IMR-90 (cell line): ENCODE results near the gene TULP4. TPM values are rescaled to one million over a fixed set of nuclear protein-coding genes. Genes with fewer than 3 reads are reported as not detected.

ENCODE experiments used
- ATAC-seq: fragments of 200-7000 bp; cut with Tn5 transposase; 2 replicates; pipeline ENCODE4 v1.9.1; 2020; ENCODE audit warnings: low read depth, mild to moderate bottlenecking, moderate library complexity
- BruUV-seq: library from RNA; stranded (reverse); fragments of 400-500 nt; replicated peaks from 2 replicates; lab custom pipeline; 2021; lab: Mats Ljungman, UMichigan
- CTCF ChIA-PET: fragments of 300-600 bp; formaldehyde crosslinking; extraction: SDS; loops from one replicate; lab custom pipeline; 2021; ENCODE audit warnings: antibody characterized with exemption; lab: Yijun Ruan, JAX
- POLR2A ChIA-PET: fragments of 300-600 bp; sonication (Branson Sonifier 250); formaldehyde crosslinking; loops from one replicate; lab custom pipeline; 2022; ENCODE audit warnings: antibody characterized with exemption; ENCODE audit not compliant: unreplicated experiment; lab: Charles Lee
- DNase-seq: peaks from one replicate; pipeline ENCODE4 v3.0.0; 2013
- H2AFZ ChIP-seq: replicated peaks from 2 replicates; pipeline ENCODE3; 2013; ENCODE audit warnings: low read length, mild to moderate bottlenecking; ENCODE audit not compliant: poor library complexity
- H2AK5ac ChIP-seq: 2 replicates; pipeline ENCODE4 v1.6.1; 2013; ENCODE audit warnings: low read depth, low read length, inconsistent platforms
- H2AK9ac ChIP-seq: replicated peaks from 2 replicates; pipeline ENCODE3; 2013; ENCODE audit warnings: mild to moderate bottlenecking, low read depth, low read length, moderate library complexity; ENCODE audit not compliant: poor library complexity
- H2BK120ac ChIP-seq: 2 replicates; pipeline ENCODE4 v1.6.1; 2013; ENCODE audit warnings: low read depth, low read length, inconsistent platforms
- H2BK15ac ChIP-seq: 3 replicates; pipeline ENCODE4 v1.6.1; 2013; ENCODE audit warnings: low read depth, low read length, inconsistent platforms
- H2BK20ac ChIP-seq: 2 replicates; pipeline ENCODE4 v1.6.1; 2013; ENCODE audit warnings: low read depth, mild to moderate bottlenecking, inconsistent platforms, low read length, moderate library complexity
- H2BK5ac ChIP-seq: 2 replicates; pipeline ENCODE4 v1.6.1; 2013; ENCODE audit warnings: mild to moderate bottlenecking, low read depth, low read length, inconsistent platforms; ENCODE audit not compliant: poor library complexity, severe bottlenecking
- H3K14ac ChIP-seq: replicated peaks from 2 replicates; pipeline ENCODE4 v1.6.1; 2013; ENCODE audit warnings: low read depth, low read length, inconsistent platforms
- H3K18ac ChIP-seq: 2 replicates; pipeline ENCODE4 v1.6.1; 2013; ENCODE audit warnings: low read depth, low read length, control low read depth
- H3K23ac ChIP-seq: 2 replicates; pipeline ENCODE4 v1.6.1; 2013; ENCODE audit warnings: low read depth, low read length, inconsistent platforms
- H3K27ac ChIP-seq: 2 replicates; pipeline ENCODE4 v1.5.1; 2013; ENCODE audit warnings: mild to moderate bottlenecking, control low read depth, low read length; ENCODE audit not compliant: insufficient read depth
- H3K27me3 ChIP-seq: 2 replicates; pipeline ENCODE4 v1.6.1; 2013; ENCODE audit warnings: low read length; ENCODE audit not compliant: control insufficient read depth, insufficient read depth
- H3K36me3 ChIP-seq: 2 replicates; pipeline ENCODE4 v1.6.1; 2013; ENCODE audit warnings: low read length, mixed read lengths; ENCODE audit not compliant: control insufficient read depth, insufficient read depth
- H3K4ac ChIP-seq: 2 replicates; pipeline ENCODE4 v1.6.1; 2013; ENCODE audit warnings: low read depth, low read length, inconsistent platforms
- H3K4me1 ChIP-seq: 2 replicates; pipeline ENCODE4 v1.6.1; 2013; ENCODE audit warnings: low read length, mixed read lengths; ENCODE audit not compliant: control insufficient read depth, insufficient read depth
- H3K4me2 ChIP-seq: 2 replicates; pipeline ENCODE4 v1.6.1; 2013; ENCODE audit warnings: low read depth, mild to moderate bottlenecking, control low read depth, low read length, moderate library complexity
- H3K4me3 ChIP-seq: 2 replicates; pipeline ENCODE4 v1.5.1; 2013; ENCODE audit warnings: low read depth, mild to moderate bottlenecking, control low read depth, low read length, moderate library complexity; ENCODE audit not compliant: insufficient read depth
- H3K56ac ChIP-seq: 2 replicates; pipeline ENCODE4 v1.6.1; 2013; ENCODE audit warnings: low read length, inconsistent platforms; ENCODE audit not compliant: insufficient read depth; ENCODE audit errors: extremely low read depth
- H3K79me1 ChIP-seq, 2 experiments: 2 replicates each; pipeline ENCODE4 v1.6.1; 2013; ENCODE audit warnings: low read length in 2 of 2, inconsistent platforms in 1 of 2, low read depth in 1 of 2
- H3K9ac ChIP-seq: 2 replicates; pipeline ENCODE4 v1.6.1; 2013; ENCODE audit warnings: low read depth, low read length, control low read depth
- H3K9me1 ChIP-seq: 2 replicates; pipeline ENCODE4 v1.6.1; 2013; ENCODE audit warnings: low read length, inconsistent platforms; ENCODE audit not compliant: insufficient read depth
- H3K9me3 ChIP-seq: 2 replicates; pipeline ENCODE4 v1.6.1; 2013; ENCODE audit warnings: low read length; ENCODE audit not compliant: control insufficient read depth, insufficient read depth
- H4K20me1 ChIP-seq: 2 replicates; pipeline ENCODE4 v1.6.1; 2013; ENCODE audit warnings: low read length, inconsistent platforms; ENCODE audit not compliant: insufficient read depth
- H4K5ac ChIP-seq: 2 replicates; pipeline ENCODE4 v1.6.1; 2013; ENCODE audit warnings: mild to moderate bottlenecking, low read depth, low read length, control low read depth
- H4K8ac ChIP-seq, 2 experiments: 2 replicates each; pipeline ENCODE4 v1.6.1; 2013; ENCODE audit warnings: low read depth in 2 of 2, low read length in 2 of 2, control low read depth in 1 of 2, inconsistent platforms in 1 of 2
- H4K91ac ChIP-seq: 2 replicates; pipeline ENCODE4 v1.6.1; 2013; ENCODE audit warnings: low read depth, low read length, inconsistent platforms; ENCODE audit not compliant: insufficient read depth
- BHLHE40 ChIP-seq: fragments of 150-350 bp; IDR thresholded peaks from 2 replicates; pipeline ENCODE4 v1.6.1; 2016; ENCODE audit warnings: mild to moderate bottlenecking, low read depth, low read length
- CEBPB ChIP-seq: IDR thresholded peaks from 2 replicates; pipeline ENCODE4 v1.6.1; 2012; ENCODE audit warnings: low read depth, low read length, improper control_type of control experiment
- CHD1 ChIP-seq: IDR thresholded peaks from 2 replicates; pipeline ENCODE4 v1.6.1; 2012; ENCODE audit warnings: low read depth, low read length, improper control_type of control experiment
- CTCF ChIP-seq: conservative IDR thresholded peaks from 2 replicates; pipeline ENCODE4 v1.5.1; 2012; ENCODE audit warnings: mild to moderate bottlenecking, low read depth, low read length, improper control_type of control experiment
- ELK1 ChIP-seq: fragments of 150-350 bp; IDR thresholded peaks from 2 replicates; pipeline ENCODE4 v1.6.1; 2016; ENCODE audit warnings: low read depth, mild to moderate bottlenecking, low read length, moderate library complexity, borderline replicate concordance
- FOS ChIP-seq: fragments of 150-350 bp; IDR thresholded peaks from 2 replicates; pipeline ENCODE4 v1.6.1; 2016; ENCODE audit warnings: low read depth, low read length
- MAFK ChIP-seq: IDR thresholded peaks from 2 replicates; pipeline ENCODE4 v1.6.1; 2012; ENCODE audit warnings: low read depth, low read length, improper control_type of control experiment
- MAZ ChIP-seq: IDR thresholded peaks from 2 replicates; pipeline ENCODE4 v1.6.1; 2012; ENCODE audit warnings: low read depth, mild to moderate bottlenecking, low read length, improper control_type of control experiment, moderate library complexity, borderline replicate concordance
- MXI1 ChIP-seq: IDR thresholded peaks from 2 replicates; pipeline ENCODE4 v1.6.1; 2012; ENCODE audit warnings: low read depth, mild to moderate bottlenecking, low read length, moderate library complexity, borderline replicate concordance
- NFE2L2 ChIP-seq: fragments of 150-350 bp; IDR thresholded peaks from 2 replicates; pipeline ENCODE4 v1.6.1; 2016; ENCODE audit warnings: low read depth, mild to moderate bottlenecking, low read length
- POLR2A ChIP-seq: IDR thresholded peaks from 2 replicates; pipeline ENCODE4 v1.6.1; 2012; ENCODE audit warnings: mild to moderate bottlenecking, low read depth, low read length
- RAD21 ChIP-seq: IDR thresholded peaks from 2 replicates; pipeline ENCODE4 v1.6.1; 2012; ENCODE audit warnings: low read length, improper control_type of control experiment
- RCOR1 ChIP-seq: IDR thresholded peaks from 2 replicates; pipeline ENCODE4 v1.6.1; 2012; ENCODE audit warnings: mild to moderate bottlenecking, low read length, improper control_type of control experiment; ENCODE audit not compliant: insufficient replicate concordance
- RFX5 ChIP-seq: IDR thresholded peaks from 2 replicates; pipeline ENCODE4 v1.8.0; 2012; ENCODE audit warnings: low read depth, mild to moderate bottlenecking, low read length, moderate library complexity
- SMC3 ChIP-seq: fragments of 150-350 bp; IDR thresholded peaks from 2 replicates; pipeline ENCODE4 v1.6.1; 2016; ENCODE audit warnings: low read depth, mild to moderate bottlenecking, antibody characterized with exemption, low read length, moderate library complexity
- USF2 ChIP-seq: fragments of 150-350 bp; IDR thresholded peaks from 2 replicates; pipeline ENCODE4 v1.6.1; 2017; ENCODE audit warnings: mild to moderate bottlenecking, antibody characterized with exemption, low read length, low read depth
- WGBS, 2 experiments: methylation state at CpG; one replicate each; pipeline versions ENCODE4 v1.1.5 to v1.1.7; 2013; ENCODE audit warnings: missing lambda C conversion rate in 2 of 2; ENCODE audit not compliant: insufficient read length in 1 of 2; ENCODE audit errors: extremely low coverage in 2 of 2; 5-methylcytosine and 5-hydroxymethylcytosine counted together
- dilution Hi-C: fragments of 300-500 bp; cut with HindIII; formaldehyde crosslinking; loops from one replicate; pipeline ENCODE4 v1.14.3; 2018; ENCODE audit warnings: low sequenced_read_pairs; ENCODE audit not compliant: unreplicated experiment
- in situ Hi-C: fragments of 300-500 bp; cut with MboI; formaldehyde crosslinking; loops from 3 replicates; pipeline ENCODE4 v1.14.3; 2019; ENCODE audit warnings: low sequenced_read_pairs, inconsistent platforms, mixed read lengths
- intact Hi-C: fragments of 100-400 bp; cut with micrococcal nuclease; formaldehyde crosslinking; loops from 2 replicates; pipeline ENCODE4 v1.10.0; 2022
- polyA plus RNA-seq, 3 experiments: library from polyadenylated mRNA; depleted of rRNA; stranded (reverse); fragments of >200 nt; gene quantifications; 2 replicates each; pipeline ENCODE4 v1.2.3, GENCODE V29; 2012; ENCODE audit warnings: low replicate concordance in 1 of 3
- total RNA-seq: library from RNA; depleted of rRNA; stranded (reverse); fragments of >200 nt; gene quantifications from 2 replicates; pipeline ENCODE4 v1.2.3, GENCODE V29; 2012

TULP4 gene
- total and polyA plus RNA-seq, 2 of the 4 experiments (the other 2 are of a cell fraction), result 8.1 to 30.6 TPM

GRCh38 chr6:158465257-158465656 is 153.0 kb downstream of the TULP4 start:
- Histone ChIP-seq H4K91ac (no peak overlapping the region), H3K4me3 (no peak overlapping the region), H2AFZ (no peak overlapping the region), H3K4me1 (peaks cover 7% of the 10 kb centered on the region; the same call in 1 of the 2 replicates), H3K4me2 (no peak overlapping the region), H3K36me3 (peaks cover 7% of the 10 kb centered on the region), H3K4ac (no peak overlapping the region), H3K56ac (no peak overlapping the region), H3K23ac (no peak overlapping the region), H4K8ac (no peak overlapping the region), H3K27ac (no peak overlapping the region), H3K14ac (no peak overlapping the region), H2BK5ac (no peak overlapping the region), H3K18ac (no peak overlapping the region), H2AK5ac (no peak overlapping the region), H4K5ac (no peak overlapping the region), H3K27me3 (no peaks in the 10 kb centered on the region), H3K9me3 (no peaks in the 10 kb centered on the region), H3K9me1 (peaks cover 7% of the 10 kb centered on the region), H2BK15ac (no peak overlapping the region), H3K79me1 (no peaks in the 10 kb centered on the region; a peak in 1 of 4 replicates), H2BK20ac (no peak overlapping the region), H4K20me1 (no peaks in the 10 kb centered on the region), H2BK120ac (no peak overlapping the region), H2AK9ac (no peak overlapping the region), H3K9ac (no peak overlapping the region)
- BruUV-seq, result no TSS peak
- ChIA-PET POLR2A (no interaction called here), CTCF (no interaction called here)
- ATAC-seq (no peak), DNase-seq (no peak)
- dilution Hi-C loops (no loop called here), in situ Hi-C loops (no loop called here), intact Hi-C loops (no loop called here)
- TF ChIP-seq ELK1, result no peak
- no peak for TF ChIP-seq MAFK
- TF ChIP-seq RCOR1, result no peak
- TF ChIP-seq MXI1, result no peak
- no peak for TF ChIP-seq USF2
- TF ChIP-seq RFX5, result no peak
- no peak for TF ChIP-seq CHD1
- TF ChIP-seq MAZ, result no peak
- TF ChIP-seq CEBPB, result no peak
- no peak for TF ChIP-seq NFE2L2
- no peak for TF ChIP-seq FOS
- no peak for TF ChIP-seq POLR2A
- no peak for TF ChIP-seq SMC3
- no peak for TF ChIP-seq CTCF
- no peak for TF ChIP-seq BHLHE40
- no peak for TF ChIP-seq RAD21
- 83% methylated on average over 1 of the region's 2 CpGs; no CpG with 5 or more reads in 1 of the 2 experiments for WGBS, 2 experiments
